ENCODE measurements around the gene HMMR. TPM values are rescaled to one million over a fixed set of nuclear protein-coding genes. Genes with fewer than 3 reads are reported as not detected.

HMMR gene
- polyA plus RNA-seq, 1 donor from 2014 or later, result 3.5 TPM

- H3K9ac ChIP-seq (ENCODE audit: low read length), result no peak overlapping the region
These were observed 18.5 kb downstream of the HMMR start for GRCh38 chr5:163478982-163479271.

DNA sequence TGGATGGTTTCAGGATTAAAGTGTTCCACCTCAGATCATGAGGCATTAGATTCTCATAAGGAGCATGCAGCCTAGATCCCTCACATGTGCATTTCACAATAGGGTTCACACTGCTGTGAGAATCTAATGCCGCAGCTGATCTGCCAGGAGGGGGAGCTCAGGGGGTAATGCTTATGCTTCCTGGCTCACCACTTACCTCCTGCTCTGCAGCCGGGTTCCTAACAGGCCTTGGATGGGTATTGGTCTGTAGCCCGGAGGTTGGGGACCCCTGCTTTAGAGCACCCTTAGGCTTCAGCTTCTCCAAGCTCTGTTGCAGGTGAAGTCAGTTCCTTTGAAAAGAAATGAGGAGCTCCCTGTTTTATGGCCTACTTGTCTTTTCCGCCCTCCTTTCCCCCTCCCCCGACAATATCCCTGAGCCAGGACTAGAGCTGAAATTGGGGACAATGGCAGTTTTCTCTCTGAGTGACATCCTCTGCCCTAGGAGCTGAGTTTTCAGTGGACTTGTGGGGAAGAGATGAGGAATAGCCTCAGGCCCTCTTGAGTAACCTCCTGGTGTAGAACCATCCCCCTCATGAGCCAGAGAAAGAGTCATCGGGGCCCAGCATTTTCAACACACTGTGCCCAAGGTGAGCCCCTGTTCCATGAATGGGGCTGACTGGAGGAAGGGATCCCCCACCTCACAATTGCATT is 28.8 kb downstream of the HMMR start:
- H3K36me3 ChIP-seq (ENCODE audit: insufficient read depth, low read length), result no peaks in the 10 kb centered on the region
- H3K79me2 ChIP-seq (replicated peaks; ENCODE audit: insufficient read depth, low read length), result no peaks in the 10 kb centered on the region
- H2AFZ ChIP-seq (ENCODE audit: low read depth, low read length), result no peak overlapping the region
- no peak overlapping the region for H3K4me2 ChIP-seq (ENCODE audit: low read length)
- no peak for TF ChIP-seq SMC3 (conservative IDR thresholded peaks at IDR 0.05; ENCODE audit: poor library complexity)
- no peak for TF ChIP-seq POLR2AphosphoS5 (IDR thresholded peaks at IDR 0.05)
- TF ChIP-seq MXI1 (conservative IDR thresholded peaks at IDR 0.05; ENCODE audit: poor library complexity, severe bottlenecking), result no peak
- no peak for TF ChIP-seq TAF1 (IDR thresholded peaks at IDR 0.05; ENCODE audit: low read depth)
- TF ChIP-seq, protein P1, sequence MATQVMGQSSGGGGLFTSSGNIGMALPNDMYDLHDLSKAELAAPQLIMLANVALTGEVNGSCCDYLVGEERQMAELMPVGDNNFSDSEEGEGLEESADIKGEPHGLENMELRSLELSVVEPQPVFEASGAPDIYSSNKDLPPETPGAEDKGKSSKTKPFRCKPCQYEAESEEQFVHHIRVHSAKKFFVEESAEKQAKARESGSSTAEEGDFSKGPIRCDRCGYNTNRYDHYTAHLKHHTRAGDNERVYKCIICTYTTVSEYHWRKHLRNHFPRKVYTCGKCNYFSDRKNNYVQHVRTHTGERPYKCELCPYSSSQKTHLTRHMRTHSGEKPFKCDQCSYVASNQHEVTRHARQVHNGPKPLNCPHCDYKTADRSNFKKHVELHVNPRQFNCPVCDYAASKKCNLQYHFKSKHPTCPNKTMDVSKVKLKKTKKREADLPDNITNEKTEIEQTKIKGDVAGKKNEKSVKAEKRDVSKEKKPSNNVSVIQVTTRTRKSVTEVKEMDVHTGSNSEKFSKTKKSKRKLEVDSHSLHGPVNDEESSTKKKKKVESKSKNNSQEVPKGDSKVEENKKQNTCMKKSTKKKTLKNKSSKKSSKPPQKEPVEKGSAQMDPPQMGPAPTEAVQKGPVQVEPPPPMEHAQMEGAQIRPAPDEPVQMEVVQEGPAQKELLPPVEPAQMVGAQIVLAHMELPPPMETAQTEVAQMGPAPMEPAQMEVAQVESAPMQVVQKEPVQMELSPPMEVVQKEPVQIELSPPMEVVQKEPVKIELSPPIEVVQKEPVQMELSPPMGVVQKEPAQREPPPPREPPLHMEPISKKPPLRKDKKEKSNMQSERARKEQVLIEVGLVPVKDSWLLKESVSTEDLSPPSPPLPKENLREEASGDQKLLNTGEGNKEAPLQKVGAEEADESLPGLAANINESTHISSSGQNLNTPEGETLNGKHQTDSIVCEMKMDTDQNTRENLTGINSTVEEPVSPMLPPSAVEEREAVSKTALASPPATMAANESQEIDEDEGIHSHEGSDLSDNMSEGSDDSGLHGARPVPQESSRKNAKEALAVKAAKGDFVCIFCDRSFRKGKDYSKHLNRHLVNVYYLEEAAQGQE (IDR thresholded peaks at IDR 0.05; ENCODE audit: borderline replicate concordance), result no peak
- TF ChIP-seq RAD21 (conservative IDR thresholded peaks at IDR 0.05), result no peak
- no peak for TF ChIP-seq EP300 (conservative IDR thresholded peaks at IDR 0.05; ENCODE audit: poor library complexity, severe bottlenecking)
- TF ChIP-seq, protein P2, sequence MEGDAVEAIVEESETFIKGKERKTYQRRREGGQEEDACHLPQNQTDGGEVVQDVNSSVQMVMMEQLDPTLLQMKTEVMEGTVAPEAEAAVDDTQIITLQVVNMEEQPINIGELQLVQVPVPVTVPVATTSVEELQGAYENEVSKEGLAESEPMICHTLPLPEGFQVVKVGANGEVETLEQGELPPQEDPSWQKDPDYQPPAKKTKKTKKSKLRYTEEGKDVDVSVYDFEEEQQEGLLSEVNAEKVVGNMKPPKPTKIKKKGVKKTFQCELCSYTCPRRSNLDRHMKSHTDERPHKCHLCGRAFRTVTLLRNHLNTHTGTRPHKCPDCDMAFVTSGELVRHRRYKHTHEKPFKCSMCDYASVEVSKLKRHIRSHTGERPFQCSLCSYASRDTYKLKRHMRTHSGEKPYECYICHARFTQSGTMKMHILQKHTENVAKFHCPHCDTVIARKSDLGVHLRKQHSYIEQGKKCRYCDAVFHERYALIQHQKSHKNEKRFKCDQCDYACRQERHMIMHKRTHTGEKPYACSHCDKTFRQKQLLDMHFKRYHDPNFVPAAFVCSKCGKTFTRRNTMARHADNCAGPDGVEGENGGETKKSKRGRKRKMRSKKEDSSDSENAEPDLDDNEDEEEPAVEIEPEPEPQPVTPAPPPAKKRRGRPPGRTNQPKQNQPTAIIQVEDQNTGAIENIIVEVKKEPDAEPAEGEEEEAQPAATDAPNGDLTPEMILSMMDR (IDR thresholded peaks at IDR 0.05; ENCODE audit: poor library complexity, severe bottlenecking), result no peak
- no peak for TF ChIP-seq EZH2 (IDR thresholded peaks at IDR 0.05; ENCODE audit: borderline replicate concordance, insufficient read depth, low read length, poor library complexity, severe bottlenecking)
- H3F3A ChIP-seq (ENCODE audit: insufficient read depth, low read length, poor library complexity, severe bottlenecking), result no peaks in the 10 kb centered on the region
- H3K9me2 ChIP-seq (ENCODE audit: insufficient read depth, low read length), result no peaks in the 10 kb centered on the region
- H3K27me3 ChIP-seq (ENCODE audit: insufficient read depth, low read depth, low read length), result no peaks in the 10 kb centered on the region
- no peaks in the 10 kb centered on the region for H3K9me3 ChIP-seq (ENCODE audit: low read length)
- H3K4me3 ChIP-seq (ENCODE audit: low read length), result no peak overlapping the region
- no peaks in the 10 kb centered on the region for H4K20me1 ChIP-seq (ENCODE audit: insufficient read depth)
- H3K9ac ChIP-seq (ENCODE audit: low read length), result no peak overlapping the region
- no peak overlapping the region for H3K27ac ChIP-seq (ENCODE audit: low read length)

More at GRCh38 chr5:163478982-163479271, 18.5 kb downstream of the HMMR start:
- TF ChIP-seq, protein P1 (IDR thresholded peaks at IDR 0.05; ENCODE audit: borderline replicate concordance), result no peak
- TF ChIP-seq SMC3 (conservative IDR thresholded peaks at IDR 0.05; ENCODE audit: poor library complexity) (no peak), TAF1 (IDR thresholded peaks at IDR 0.05; ENCODE audit: low read depth) (no peak), EZH2 (IDR thresholded peaks at IDR 0.05; ENCODE audit: borderline replicate concordance, insufficient read depth, low read length, poor library complexity, severe bottlenecking) (no peak), MXI1 (conservative IDR thresholded peaks at IDR 0.05; ENCODE audit: poor library complexity, severe bottlenecking) (no peak), RAD21 (conservative IDR thresholded peaks at IDR 0.05) (no peak), POLR2AphosphoS5 (IDR thresholded peaks at IDR 0.05) (no peak), EP300 (conservative IDR thresholded peaks at IDR 0.05; ENCODE audit: poor library complexity, severe bottlenecking) (no peak)
- TF ChIP-seq, protein P2 (IDR thresholded peaks at IDR 0.05; ENCODE audit: poor library complexity, severe bottlenecking), result no peak
- H3K27ac ChIP-seq (ENCODE audit: low read length), result no peak overlapping the region
- no peaks in the 10 kb centered on the region for H3K9me2 ChIP-seq (ENCODE audit: insufficient read depth, low read length)
- H4K20me1 ChIP-seq (ENCODE audit: insufficient read depth), result no peaks in the 10 kb centered on the region
- H3K9me3 ChIP-seq (ENCODE audit: low read length), result no peaks in the 10 kb centered on the region
- no peaks in the 10 kb centered on the region for H3K79me2 ChIP-seq (replicated peaks; ENCODE audit: insufficient read depth, low read length)
- H3K4me3 ChIP-seq (ENCODE audit: low read length), result no peak overlapping the region
- no peak overlapping the region for H3K4me2 ChIP-seq (ENCODE audit: low read length)
- H2AFZ ChIP-seq (ENCODE audit: low read depth, low read length), result no peak overlapping the region
- H3K27me3 ChIP-seq (ENCODE audit: insufficient read depth, low read depth, low read length), result no peaks in the 10 kb centered on the region
- H3K36me3 ChIP-seq (ENCODE audit: insufficient read depth, low read length), result no peaks in the 10 kb centered on the region
- no peaks in the 10 kb centered on the region for H3F3A ChIP-seq (ENCODE audit: insufficient read depth, low read length, poor library complexity, severe bottlenecking)
